ENCODE measurements around the gene HDAC2.

GRCh38 chr6:113920663-113921267, 50.2 kb downstream of the HDAC2 start:
- TF ChIP-seq SIN3A (IDR thresholded peaks at IDR 0.05; ENCODE audit: borderline replicate concordance, insufficient read depth, low read depth, low read length) = no peak
- TF ChIP-seq, protein P1, sequence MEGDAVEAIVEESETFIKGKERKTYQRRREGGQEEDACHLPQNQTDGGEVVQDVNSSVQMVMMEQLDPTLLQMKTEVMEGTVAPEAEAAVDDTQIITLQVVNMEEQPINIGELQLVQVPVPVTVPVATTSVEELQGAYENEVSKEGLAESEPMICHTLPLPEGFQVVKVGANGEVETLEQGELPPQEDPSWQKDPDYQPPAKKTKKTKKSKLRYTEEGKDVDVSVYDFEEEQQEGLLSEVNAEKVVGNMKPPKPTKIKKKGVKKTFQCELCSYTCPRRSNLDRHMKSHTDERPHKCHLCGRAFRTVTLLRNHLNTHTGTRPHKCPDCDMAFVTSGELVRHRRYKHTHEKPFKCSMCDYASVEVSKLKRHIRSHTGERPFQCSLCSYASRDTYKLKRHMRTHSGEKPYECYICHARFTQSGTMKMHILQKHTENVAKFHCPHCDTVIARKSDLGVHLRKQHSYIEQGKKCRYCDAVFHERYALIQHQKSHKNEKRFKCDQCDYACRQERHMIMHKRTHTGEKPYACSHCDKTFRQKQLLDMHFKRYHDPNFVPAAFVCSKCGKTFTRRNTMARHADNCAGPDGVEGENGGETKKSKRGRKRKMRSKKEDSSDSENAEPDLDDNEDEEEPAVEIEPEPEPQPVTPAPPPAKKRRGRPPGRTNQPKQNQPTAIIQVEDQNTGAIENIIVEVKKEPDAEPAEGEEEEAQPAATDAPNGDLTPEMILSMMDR (IDR thresholded peaks at IDR 0.05) = no peak
